ENCODE data around the gene CRYGN.

DNA sequence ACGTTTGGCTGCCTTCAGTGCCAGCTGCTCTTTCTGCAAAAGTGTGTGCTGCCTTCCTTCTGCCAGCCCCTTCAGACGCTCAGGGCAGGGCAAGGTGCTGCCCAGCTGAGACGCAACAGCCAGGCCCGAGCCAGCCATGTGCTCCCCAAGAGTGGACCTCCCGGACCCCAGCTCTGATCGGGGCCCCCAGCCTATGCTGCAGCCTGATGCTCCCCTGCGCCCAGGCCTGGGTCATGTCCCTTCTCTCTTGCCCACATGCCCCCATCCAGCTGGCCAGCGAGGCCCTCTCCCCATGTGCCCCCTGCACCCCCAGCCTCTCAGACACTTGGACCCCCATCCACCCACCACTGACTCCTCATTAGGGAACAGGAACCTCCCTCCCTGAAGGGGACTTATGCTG lies 47.9 kb downstream of the CRYGN start:
- TF ChIP-seq CHD2 (IDR thresholded peaks at IDR 0.05; ENCODE audit: low read length, partially characterized antibody) (no peak), POLR2AphosphoS5 (IDR thresholded peaks at IDR 0.05; ENCODE audit: low read depth, low read length) (no peak), EP300 (IDR thresholded peaks at IDR 0.05; ENCODE audit: borderline replicate concordance in 1 of 2, low read depth in 1 of 2, low read length in 1 of 2) (no peak), RFX5 (IDR thresholded peaks at IDR 0.05; ENCODE audit: low read length) (no peak), REST (IDR thresholded peaks at IDR 0.05; ENCODE audit: low read depth, low read length) (no peak), TAF1 (IDR thresholded peaks at IDR 0.05; ENCODE audit: borderline replicate concordance, low read depth, low read length) (no peak), ZBTB33 (IDR thresholded peaks at IDR 0.05; ENCODE audit: borderline replicate concordance, low read depth) (no peak), JUND (IDR thresholded peaks at IDR 0.05) (no peak)
- TF ChIP-seq, protein P1, sequence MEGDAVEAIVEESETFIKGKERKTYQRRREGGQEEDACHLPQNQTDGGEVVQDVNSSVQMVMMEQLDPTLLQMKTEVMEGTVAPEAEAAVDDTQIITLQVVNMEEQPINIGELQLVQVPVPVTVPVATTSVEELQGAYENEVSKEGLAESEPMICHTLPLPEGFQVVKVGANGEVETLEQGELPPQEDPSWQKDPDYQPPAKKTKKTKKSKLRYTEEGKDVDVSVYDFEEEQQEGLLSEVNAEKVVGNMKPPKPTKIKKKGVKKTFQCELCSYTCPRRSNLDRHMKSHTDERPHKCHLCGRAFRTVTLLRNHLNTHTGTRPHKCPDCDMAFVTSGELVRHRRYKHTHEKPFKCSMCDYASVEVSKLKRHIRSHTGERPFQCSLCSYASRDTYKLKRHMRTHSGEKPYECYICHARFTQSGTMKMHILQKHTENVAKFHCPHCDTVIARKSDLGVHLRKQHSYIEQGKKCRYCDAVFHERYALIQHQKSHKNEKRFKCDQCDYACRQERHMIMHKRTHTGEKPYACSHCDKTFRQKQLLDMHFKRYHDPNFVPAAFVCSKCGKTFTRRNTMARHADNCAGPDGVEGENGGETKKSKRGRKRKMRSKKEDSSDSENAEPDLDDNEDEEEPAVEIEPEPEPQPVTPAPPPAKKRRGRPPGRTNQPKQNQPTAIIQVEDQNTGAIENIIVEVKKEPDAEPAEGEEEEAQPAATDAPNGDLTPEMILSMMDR (IDR thresholded peaks at IDR 0.05), result no peak
- TF ChIP-seq, protein P2, sequence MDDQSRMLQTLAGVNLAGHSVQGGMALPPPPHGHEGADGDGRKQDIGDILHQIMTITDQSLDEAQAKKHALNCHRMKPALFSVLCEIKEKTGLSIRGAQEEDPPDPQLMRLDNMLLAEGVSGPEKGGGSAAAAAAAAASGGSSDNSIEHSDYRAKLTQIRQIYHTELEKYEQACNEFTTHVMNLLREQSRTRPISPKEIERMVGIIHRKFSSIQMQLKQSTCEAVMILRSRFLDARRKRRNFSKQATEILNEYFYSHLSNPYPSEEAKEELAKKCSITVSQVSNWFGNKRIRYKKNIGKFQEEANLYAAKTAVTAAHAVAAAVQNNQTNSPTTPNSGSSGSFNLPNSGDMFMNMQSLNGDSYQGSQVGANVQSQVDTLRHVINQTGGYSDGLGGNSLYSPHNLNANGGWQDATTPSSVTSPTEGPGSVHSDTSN (IDR thresholded peaks at IDR 0.05), result no peak
- TF ChIP-seq, protein P3, sequence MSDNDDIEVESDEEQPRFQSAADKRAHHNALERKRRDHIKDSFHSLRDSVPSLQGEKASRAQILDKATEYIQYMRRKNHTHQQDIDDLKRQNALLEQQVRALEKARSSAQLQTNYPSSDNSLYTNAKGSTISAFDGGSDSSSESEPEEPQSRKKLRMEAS (IDR thresholded peaks at IDR 0.05; ENCODE audit: low read depth), result no peak

Measured in SK-N-SH (cell line).